ENCODE measurements around the gene SLAIN1.
"Not testable (repeated sequence)": the region's sequence is repeated elsewhere in the genome, so short reads cannot be mapped to it uniquely, and the experiment has no call there.

The SLAIN1 gene

DNA sequence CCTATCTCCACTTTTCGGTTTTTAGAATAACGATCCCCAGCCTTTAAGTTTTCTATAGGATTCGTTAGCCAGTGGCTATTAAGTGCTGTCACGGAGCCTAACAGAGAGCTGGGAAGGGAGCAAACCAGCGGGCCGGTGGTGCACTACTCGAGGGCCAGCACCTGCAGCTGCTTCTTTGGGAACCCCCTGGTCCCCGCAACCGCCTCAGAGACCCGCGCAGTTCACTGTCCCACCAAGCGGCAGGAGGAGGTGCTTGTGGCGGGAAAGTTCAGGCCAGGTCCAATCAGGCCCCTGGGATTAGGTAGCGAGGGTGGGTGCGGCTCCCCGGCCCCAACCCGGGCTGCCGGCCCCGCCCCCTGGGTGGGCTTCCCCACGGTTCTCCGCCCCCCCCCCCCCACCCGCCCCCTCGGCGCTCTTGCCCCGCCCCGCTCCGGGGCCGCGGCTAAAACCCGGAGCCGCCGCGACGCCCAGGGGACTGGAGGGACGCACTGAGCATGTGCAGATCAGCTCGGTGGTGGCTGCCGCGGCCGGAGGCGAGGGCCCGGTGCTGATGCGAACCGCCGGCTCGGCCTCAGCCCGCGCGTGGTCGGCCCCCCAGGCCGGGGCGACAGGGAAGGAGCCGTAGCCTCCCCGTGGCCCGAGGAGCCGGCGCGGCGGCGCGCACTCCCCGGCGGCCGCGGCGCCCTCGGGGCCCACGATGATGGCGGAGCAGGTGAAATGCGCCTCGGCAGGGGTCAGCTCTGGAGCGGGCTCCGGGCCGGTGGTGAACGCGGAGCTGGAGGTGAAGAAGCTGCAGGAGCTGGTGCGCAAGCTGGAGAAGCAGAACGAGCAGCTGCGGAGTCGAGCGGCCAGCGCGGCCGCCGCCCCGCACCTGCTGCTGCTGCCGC, at the start of gene SLAIN1:
Gene SLAIN1 (plus strand): TSS at position 471 of the 887 bp plus-strand sequence. CDS start 227 bp downstream, at position 698.
- peak; percentile 84 for DNase-seq

DNA sequence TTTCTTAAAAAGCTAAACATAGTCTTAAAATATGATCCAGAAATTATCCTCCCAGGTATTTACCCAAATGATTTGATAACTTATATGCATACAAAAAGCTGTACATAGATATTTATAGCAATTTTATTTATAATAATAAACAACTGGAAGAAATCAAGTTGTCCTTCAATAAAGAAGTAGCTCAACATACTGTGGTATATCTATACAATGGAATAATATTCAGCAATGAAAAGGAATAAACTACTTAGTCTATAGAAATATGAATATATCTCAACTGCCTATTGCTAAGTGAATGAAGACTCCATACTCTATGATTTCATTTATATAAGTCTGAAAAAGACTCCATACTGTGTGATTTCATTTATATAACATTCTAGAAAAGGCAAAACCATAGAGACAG, 47.1 kb upstream of the SLAIN1 start:
- no peak for DNase-seq

DNA sequence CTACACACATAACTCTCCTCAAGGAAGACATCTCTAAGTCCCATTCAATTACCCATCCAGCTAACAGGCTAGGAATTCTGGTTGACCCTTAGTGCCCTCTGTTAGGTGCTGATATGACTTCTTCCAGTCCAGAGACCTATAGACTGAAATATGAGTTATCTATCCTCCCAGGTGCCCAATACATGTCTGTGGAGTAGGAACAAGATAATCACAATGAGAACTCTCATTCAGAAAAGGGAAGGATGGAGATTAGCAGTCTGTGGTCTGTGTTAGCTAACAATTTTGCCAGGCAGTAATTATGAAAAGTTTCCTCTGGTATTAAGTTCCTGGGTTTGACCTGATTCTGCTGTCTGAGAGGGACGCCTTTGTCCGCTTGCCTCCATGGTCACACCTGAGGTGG, 44.2 kb upstream of the SLAIN1 start:
- DNase-seq, result no peak

DNA sequence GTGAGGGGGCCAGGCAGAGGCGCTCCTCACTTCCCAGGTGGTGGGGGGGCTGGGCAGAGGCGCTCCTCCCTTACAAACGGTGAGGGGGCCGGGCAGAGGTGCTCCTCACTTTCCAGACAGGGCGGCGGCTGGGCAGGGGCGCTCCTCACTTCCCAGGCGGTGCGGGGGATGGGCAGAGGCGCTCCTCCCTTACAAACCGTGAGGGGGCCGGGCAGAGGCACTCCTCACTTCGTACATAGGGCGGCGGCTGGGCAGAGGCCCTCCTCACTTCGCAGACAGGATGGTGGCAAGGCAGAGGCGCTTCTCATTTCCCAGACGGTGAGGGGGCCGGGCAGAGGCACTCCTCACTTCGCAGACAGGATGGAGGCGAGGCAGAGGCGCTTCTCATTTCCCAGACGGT, 37.5 kb upstream of the SLAIN1 start:
- not testable (repeated sequence) for DNase-seq

DNA sequence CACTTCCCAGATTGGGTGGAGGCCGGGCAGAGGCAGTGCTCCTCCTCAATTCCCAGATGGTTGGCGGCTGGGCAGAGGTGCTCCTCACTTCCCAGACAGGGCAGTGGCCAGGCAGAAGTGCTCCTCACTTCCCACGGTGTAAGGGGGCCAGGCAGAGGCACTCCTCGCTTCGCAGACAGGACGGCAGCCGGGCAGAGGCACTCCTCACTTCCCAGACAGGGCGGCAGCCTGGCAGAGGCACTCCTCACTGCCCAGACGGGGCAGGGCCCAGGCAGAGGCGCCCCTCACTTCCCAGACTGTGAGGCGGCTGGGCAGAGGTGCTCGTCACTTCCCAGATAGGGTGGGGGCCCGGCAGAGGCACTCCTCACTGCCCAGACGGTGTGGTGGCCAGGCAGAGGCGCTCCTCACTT, 36.6 kb upstream of the SLAIN1 start:
- DNase-seq, result no peak

DNA sequence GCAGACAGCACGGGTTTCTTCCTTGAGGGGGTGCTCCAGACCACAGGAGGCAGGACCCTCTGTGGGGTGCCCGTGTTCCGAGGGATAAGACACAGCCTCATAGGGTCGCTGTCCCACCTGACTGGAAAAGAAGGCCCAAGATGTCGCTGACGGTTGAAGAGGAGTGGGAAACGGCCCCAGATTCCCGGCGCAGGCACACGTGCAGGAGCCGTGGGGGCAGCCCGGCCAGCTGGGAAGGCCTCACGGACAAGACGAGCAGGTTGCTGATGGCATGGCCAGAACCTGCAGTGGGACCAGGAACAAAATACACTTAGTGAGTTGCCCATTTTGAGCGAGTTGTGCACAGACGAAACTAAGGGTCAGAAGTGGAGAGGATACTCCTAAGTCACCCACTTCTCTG, 35.2 kb upstream of the SLAIN1 start:
- not testable (repeated sequence) for DNase-seq

DNA sequence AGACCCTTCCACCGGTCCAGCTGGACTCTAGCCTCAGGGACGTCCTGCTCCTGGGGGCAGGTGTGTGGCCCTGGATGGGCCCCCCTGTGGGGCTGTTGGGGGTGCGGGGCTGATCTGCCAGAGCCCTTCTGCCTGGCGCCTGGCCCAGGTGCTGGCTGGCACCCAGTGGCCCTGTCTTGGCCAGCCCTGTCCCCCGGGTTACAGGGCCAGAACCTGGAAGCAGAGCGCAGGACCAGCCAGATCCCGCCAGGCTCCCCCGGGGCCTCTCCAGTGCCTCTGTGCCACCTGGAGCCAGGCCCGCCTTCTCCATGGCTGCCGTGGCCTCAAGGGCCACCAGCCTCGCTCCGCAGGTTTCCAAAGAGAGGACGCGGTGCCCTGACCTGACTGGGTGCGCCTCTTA, 34.7 kb upstream of the SLAIN1 start:
- DNase-seq, result not testable (repeated sequence)

DNA sequence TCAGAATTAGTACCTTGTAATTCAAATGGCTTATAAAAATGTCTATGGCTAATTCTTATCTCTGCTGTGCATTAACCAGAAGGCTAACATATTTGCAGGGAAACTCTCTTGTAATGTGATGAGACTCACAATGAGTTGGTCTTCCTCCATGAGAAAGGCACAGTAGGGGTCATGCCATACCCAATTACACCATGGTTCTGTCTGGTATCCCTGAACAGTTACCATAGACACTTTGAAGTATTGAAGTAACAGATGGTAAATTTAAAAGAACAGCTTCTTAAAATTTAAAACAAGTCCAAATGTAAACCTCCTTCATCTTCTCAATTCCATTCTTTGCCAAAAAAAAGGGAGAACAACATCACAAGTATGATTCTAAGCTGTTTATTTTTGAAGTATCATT, 22.6 kb upstream of the SLAIN1 start:
- peak; percentile 30 for DNase-seq

DNA sequence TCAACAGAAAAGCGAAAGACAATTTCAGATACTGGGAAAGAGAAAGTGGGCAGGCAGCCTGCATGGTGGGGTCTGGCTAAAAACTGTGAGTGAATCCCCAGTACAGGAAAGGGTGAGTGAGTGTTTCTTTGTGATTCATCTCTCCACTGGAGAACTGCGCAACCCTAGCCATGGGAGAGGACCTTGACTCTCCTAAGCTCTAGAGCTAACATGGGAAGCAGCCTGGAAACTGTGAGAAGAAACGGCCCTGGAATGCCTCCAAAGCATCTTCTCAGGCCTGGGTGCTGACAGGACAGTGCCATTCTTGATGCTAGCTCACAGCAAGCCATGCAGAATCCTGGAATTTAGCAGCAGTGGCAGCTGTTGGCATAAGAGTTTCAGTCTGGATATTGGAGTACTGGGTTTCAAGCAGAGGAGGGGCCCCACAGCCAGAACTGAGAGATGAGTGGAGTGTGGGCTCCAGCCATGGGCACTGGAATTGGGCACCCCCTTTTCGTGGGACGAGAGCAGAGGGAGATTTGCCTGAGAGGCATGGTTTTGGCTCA, 18.7 kb upstream of the SLAIN1 start:
- no peak for DNase-seq

DNA sequence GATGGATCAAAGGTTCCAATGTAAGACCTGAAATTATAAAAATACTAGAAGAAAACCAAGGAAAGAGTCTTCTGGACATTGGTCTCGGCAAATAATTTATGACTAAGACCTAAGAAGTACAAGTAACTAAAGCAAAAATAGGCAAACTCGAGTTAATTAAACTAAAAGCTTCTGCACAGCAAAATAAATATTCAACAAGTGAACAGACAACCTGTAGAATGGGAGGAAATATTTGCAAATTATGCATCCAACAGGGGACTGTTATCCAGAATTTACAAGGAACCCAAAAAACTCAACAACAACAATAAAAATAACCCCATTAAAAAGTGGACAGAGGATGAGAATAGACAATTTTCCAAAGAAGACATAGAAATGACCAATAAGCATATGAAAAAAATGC, 9.7 kb upstream of the SLAIN1 start:
- DNase-seq, result no peak

DNA sequence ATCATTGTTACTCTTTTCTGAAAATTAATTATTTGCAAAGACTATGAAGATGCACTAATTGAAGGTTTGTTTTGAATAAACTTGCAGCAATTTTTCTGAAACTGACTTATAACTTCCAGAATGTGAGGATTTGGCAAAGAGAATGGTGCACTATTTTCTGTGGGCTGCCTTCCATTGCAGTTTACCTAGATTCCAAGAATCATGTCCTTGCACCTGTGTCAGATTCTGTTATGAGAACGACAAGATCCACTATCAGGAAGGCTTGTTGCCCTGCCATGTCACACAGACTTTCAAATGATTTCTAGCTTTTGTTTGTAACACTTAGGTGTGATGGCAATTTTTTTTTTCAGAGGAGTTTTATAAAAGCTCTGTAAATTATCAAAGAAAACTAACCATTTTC, 5.6 kb upstream of the SLAIN1 start:
- no peak for DNase-seq

DNA sequence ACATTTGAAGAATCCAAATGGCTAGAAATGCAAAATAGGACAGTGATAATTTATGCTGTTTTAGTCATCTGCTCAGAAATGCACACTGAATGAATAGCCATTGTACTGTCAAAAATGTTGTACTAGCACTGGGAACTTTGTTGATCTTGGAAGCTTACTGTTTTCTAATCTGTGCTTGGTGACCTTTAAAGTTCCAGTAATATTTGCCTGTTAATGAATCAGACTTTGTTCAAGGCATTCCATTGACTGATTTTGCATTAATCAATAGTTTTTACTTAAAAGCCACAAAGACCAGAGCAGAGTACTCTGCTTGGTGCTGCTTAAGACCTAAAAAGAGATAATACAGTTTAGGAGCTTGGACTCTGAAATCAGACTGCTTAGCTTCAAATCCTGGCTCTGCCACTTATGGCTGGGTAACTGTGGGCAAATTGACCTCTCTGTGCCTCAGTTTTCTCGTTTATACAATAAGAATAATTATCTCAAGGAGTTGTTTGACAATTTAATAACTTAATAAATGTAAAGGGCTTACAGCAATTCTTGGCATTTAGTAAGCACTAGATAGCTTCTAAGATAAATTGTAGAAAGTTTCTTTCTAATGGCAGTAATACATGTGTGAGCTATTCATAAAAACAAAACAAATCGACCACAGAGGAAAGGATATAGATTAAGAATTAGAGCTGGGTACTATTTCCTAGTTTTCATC, 4.6 kb upstream of the SLAIN1 start:
- no peak for DNase-seq

DNA sequence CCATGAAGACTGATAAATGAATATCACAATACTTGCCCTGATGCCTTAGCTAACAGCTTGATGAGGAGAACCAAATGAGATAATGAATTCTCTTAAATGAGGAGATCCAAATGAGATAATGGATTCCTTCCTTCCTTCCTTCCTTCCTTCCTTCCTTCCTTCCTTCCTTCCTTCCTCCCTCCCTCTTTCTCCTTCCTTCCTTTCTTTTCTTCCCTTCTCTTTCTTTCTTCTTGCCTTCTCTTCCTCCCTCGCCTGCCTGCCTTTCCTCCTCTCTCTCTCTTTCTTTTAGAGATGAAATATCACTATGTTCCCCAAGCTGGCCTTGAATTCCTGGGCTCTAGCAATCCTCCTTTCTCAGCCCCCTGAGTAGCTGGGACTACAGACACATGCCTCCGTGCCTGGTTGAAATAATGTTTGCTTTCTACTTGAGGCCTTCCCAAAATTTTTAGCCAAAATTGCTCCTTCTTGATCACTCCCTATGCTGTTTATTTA, 4.0 kb upstream of the SLAIN1 start:
- DNase-seq, result no peak

DNA sequence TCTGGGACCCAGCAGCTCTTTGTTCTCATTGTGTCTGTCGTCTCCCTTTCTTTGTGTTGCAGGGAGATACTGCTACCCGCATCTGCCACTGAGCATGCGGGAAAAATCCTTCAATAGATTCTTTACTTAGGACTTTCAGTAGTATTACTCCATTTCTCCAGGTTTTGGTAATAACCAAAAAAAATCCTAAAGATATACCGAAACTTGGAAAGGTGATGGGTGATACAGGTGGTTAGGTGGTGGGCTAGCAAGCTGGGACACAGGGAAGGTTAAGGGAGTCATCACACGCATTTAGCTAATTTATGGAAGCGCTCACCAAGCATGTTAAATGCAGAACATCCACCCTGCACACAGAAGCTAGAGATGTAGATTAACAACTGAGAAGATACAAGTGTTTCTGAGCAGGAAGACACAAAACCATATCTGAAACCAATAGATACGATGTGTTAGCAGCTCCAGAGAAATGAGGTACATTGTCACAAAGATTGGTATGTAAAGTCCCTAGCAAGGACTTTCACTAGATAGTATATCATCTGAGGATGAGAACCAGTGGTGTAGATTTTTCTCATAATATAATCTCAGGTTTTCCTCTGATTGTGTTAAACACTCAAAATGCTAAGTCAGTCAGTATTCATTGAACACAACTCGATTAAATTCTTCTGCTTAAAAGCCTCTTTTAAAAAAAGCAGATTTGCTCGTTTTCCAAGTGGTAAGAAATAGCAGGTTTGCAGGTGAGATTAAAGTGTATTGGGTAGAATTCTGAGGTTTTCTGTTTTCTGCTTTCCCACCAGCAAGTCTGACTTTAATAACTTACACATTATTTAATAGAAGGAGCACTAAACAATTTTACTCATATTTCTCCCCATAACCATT, 1.2 kb upstream of the SLAIN1 start:
- peak; percentile 68 for DNase-seq

DNA sequence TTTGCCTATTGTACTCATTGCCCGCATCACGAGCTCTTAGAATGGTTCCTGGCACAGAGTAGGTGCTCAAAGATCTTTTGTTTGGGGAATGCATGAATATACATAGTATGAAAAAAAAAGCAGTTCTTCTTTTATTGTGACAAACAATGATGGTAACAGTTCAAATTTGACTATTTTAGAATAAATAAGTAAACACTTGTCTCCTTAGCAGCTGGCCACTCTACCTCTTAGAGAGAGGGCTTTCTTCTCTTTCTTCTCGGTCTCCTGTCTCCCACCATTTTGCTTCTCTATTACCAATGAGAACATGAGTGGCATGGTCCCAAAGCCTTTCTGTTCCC, 639 bp upstream of the SLAIN1 start:
- no peak for DNase-seq

DNA sequence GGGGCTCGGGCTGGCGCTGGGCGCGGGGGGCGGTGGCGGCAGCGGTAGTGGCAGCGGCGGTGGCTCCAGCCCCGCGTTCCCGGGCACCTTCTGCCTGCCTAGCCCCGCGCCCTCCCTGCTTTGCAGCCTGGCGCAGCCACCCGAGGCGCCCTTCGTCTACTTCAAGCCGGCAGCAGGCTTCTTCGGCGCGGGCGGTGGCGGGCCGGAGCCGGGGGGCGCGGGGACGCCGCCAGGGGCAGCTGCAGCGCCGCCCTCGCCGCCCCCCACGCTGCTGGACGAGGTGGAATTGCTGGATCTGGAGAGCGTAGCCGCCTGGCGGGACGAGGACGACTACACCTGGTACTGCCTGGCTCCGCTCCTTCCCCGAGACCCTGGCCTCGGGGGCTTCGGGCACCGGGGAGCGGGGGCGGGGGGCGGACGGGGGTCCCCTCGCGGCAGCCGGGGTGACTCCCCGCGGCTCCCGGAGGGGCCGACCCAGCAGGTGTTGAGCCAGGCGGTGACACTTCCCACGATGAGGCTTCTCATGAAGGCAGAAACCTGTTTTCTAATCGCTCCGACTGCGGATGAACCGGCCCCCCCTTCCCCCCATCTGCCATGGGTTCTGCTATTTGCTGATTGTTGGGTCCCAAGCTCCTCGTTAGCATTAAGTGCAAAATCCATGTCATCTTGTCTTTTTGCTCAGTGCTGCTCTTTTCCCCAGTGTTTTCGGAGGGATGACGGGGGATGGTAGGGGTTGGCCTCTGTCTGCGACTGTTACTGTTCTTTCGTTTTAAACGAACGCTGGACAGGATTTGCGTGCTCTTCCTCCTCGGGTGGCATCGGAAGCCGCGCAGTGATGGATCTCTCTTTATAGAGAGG, 943 bp downstream of the SLAIN1 start:
- peak; percentile 77 for DNase-seq

DNA sequence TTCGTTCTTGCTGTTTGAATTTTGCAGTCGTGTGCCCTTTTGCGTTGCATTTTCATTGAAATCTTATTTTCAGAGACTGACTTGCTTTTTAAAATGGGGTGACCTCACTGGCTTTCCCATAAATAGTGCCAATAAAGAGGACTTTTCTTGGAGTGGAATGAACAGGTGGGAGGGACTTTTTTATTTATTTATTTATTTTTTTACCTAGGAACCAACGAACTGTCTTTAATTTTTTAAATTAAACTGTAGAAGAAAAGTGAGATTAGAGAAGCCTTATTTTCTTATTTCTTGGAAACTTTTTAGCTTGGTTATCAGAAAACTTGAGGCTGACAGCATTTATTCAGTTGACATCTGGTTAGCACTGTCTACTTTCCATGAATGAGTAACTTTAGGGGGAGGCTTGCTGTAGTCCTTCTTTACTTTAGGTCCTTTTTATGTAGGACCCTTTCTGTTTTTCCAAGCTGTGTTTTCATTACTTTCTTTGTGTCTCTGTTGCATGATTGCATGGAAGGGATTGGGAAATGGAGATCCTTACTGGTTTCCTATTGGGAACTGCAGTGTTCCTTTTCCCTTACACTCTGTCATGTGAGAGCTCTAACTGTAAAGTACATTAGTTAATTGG, 1.7 kb downstream of the SLAIN1 start:
- DNase-seq, result no peak

DNA sequence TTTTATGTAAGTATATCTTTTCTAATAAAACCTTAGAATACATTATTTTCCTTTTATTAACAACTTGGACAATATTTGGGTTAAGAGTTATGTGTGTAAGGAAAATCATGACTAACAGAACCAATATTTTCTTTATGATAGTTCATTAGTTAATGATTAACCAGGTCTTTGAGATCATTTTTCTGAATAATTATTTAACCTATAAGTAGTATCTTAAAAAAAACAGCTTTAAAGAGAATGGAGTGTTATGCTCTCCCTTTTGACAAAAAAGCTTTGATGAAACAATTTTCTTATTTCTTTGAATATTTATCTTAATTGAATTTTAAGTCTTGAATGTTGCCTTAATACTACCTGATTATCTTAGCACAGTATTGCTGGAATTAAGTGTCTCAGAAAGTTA, 3.8 kb downstream of the SLAIN1 start:
- no peak for DNase-seq

DNA sequence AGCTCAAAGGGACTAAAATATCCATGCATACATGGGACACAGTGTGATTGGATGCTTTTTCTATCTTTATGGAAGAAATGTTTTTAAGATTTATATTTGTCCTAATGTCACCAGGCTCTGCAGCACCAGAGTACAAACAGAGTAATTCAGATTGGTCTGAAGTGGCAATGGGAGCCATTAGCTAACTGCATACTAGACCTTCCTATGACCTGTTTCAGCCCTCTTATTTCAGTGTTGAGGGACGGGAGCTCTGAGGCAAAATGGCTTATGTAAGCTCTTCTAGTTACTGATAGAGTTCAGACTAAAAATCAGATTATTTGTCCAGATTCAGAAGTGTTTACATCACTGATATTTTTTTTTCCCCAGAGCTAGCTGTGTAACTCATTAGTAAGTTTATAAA, 4.9 kb downstream of the SLAIN1 start:
- no peak for DNase-seq

DNA sequence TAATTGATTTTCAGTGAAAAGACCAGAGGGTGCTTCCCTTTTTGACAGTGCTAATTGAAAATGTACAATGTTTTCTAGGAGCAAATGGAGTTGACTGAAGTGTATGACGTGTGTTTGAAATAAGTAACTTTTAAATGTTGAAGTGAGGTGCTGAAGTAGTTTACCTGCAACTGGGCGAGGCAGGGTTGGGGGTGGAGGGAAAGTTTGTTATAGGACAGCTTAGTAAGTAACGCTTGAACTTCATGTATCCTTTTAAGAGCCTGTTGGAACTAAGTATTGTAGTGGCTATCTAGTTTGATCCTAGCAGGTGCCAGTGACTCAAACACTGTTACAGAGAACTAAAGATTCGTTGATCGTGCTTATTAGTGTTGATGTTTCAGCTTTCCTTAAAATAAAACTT, 5.9 kb downstream of the SLAIN1 start:
- no peak for DNase-seq

DNA sequence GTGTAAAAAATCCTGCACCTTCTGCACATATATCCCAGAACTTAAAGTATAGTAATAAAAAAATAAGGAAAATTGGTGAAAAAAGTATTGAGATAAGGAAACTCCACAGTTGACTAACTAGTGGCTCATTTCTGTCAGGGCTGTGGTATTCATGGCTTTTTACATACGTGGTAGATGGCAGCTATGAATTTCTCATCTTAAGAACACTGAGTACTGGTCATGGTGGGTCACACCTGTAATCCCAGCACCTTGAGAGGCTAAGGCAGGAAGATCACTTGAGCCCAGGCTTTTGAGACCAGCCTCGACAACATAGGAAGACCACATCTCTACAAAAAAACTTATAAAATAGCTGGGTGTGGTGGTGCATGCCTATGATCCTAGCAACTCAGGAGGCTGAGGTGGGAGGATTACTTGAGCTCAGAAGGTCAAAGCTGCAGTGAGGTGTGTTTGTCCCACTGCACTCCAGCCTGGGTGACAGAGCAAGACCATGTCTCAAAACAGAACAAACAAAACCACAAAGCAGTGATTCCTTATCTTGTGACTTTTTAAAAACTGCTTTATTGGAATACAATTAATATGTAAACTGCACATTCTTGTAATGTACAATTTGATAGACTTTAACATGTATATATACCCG, 16.8 kb downstream of the SLAIN1 start:
- no peak for DNase-seq

Measured in retina (tissue), 1 donor.